ENCODE data around the gene CDAN1.

DNA sequence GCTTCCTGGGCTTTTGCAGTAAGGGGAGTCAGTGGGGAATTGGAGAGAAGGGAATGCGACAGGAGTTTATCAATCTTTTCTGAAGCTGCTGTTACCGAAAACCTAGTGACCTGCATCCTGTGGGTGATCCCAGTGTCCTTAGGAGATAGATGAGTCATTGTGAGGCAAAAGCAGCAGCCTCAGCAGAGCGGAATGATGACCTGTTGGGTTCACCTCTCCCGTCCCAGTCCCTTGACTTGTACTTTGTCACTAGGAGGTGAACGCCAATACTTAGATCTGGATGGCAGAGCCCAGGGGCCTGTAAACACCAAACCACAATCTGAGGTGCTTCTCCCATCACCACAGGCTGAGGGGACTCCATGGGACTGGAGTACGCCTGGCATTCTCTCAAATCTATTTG is 17.9 kb downstream of the CDAN1 start:
- TF ChIP-seq, protein P1, sequence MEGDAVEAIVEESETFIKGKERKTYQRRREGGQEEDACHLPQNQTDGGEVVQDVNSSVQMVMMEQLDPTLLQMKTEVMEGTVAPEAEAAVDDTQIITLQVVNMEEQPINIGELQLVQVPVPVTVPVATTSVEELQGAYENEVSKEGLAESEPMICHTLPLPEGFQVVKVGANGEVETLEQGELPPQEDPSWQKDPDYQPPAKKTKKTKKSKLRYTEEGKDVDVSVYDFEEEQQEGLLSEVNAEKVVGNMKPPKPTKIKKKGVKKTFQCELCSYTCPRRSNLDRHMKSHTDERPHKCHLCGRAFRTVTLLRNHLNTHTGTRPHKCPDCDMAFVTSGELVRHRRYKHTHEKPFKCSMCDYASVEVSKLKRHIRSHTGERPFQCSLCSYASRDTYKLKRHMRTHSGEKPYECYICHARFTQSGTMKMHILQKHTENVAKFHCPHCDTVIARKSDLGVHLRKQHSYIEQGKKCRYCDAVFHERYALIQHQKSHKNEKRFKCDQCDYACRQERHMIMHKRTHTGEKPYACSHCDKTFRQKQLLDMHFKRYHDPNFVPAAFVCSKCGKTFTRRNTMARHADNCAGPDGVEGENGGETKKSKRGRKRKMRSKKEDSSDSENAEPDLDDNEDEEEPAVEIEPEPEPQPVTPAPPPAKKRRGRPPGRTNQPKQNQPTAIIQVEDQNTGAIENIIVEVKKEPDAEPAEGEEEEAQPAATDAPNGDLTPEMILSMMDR (IDR thresholded peaks at IDR 0.05), result no peak
- no peak for TF ChIP-seq POLR2A (IDR thresholded peaks at IDR 0.05)
